Measurements from ENCODE around the gene IMMP2L.

The IMMP2L gene

DNA sequence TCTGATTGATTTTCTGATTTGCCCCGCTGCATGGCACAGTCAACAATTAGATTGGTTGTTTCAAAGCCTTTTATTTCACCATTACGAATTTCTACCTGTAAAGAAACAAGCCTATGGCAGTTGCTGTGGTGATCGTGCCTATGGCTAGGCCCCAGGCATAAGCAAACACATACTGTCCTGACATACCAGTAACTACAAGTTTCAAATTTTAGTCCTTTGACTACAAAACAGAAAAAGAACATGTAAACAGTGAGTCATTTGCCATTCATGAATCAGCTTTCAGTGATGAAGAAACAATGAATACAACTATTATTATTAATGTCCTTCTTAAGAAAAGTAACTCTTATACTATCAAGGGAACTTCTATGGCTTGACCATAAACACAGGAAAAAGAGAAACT, 639.4 kb downstream of the IMMP2L start:
- Histone ChIP-seq H3K27ac (ENCODE audit: low read depth, low read length) (no peak overlapping the region), H3K4me3 (ENCODE audit: low read length) (no peak overlapping the region), H3K9ac (ENCODE audit: low read length) (no peak overlapping the region), H3K27me3 (ENCODE audit: control insufficient read depth, insufficient read depth, low read length) (no peaks in the 10 kb centered on the region), H3K36me3 (ENCODE audit: control insufficient read depth, insufficient read depth, low read length) (no peaks in the 10 kb centered on the region), H3K4me1 (ENCODE audit: control insufficient read depth, insufficient read depth, low read length) (peaks cover 3% of the 10 kb centered on the region)

- no peaks in the 10 kb centered on the region for H3K36me3 ChIP-seq (ENCODE audit: control insufficient read depth, insufficient read depth, low read length)
- no peak overlapping the region for H3K27ac ChIP-seq (ENCODE audit: low read depth, low read length)
- no peaks in the 10 kb centered on the region for H3K27me3 ChIP-seq (ENCODE audit: control insufficient read depth, insufficient read depth, low read length)
- no peak overlapping the region for H3K9ac ChIP-seq (ENCODE audit: low read length)
- H3K4me3 ChIP-seq (ENCODE audit: low read length), result no peak overlapping the region
- H3K4me1 ChIP-seq (ENCODE audit: control insufficient read depth, insufficient read depth, low read length), result peaks cover 3% of the 10 kb centered on the region
Measured at GRCh38 chr7:110921595-110922151, 640.6 kb downstream of the IMMP2L start.

DNA sequence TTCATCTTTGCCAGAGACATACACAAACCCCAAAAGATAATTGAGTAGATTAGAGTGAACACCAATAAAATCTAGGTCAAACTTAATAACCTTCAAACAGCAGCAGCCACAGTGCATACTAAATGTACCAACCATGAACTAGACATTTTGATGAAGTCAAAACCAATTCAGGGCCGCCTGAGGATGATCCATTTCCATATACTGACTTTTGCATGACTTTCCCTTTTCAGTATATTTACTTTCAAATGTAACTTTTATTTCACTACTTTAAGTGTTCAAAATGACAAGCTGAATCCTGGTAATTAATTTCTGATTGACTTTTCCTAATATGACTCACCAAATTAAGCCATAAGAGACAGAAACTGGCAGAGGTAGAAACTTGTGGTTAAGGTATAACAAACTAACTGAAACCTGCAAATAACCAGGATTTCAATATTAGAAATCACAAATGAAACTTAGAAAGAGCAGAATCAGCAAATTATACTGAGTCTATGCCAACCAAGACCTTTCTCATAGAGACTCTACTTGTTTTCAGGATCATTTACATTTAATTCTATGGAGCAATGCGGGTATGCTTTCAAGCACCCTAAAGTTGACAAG, 643.2 kb downstream of the IMMP2L start:
- H3K36me3 ChIP-seq (ENCODE audit: control insufficient read depth, insufficient read depth, low read length), result no peaks in the 10 kb centered on the region
- H3K27me3 ChIP-seq (ENCODE audit: control insufficient read depth, insufficient read depth, low read length), result no peaks in the 10 kb centered on the region
- H3K9ac ChIP-seq (ENCODE audit: low read length), result no peak overlapping the region
- peaks cover 3% of the 10 kb centered on the region for H3K4me1 ChIP-seq (ENCODE audit: control insufficient read depth, insufficient read depth, low read length)
- H3K27ac ChIP-seq (ENCODE audit: low read depth, low read length), result no peak overlapping the region
- H3K4me3 ChIP-seq (ENCODE audit: low read length), result no peak overlapping the region

DNA sequence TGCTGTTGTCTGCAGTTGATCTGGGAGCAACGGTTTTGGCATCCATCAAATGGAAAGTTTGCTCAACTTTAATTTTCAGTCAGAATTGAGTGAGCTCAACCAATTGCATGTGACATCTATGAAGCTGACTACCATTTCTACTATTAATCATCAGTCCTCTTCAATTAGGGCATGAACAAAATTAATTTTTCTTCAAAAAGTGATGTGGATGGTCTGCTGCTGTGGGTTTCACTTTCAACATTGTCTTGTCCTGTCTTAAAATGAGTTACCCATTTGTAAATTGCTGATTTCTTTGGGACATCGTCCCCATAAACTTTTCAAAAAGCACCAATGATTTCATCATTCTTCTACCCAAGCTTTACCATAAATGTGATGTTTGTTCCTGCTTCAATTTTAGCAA, 648.0 kb downstream of the IMMP2L start:
- Histone ChIP-seq H3K36me3 (ENCODE audit: control insufficient read depth, insufficient read depth, low read length) (no peaks in the 10 kb centered on the region), H3K4me1 (ENCODE audit: control insufficient read depth, insufficient read depth, low read length) (no peaks in the 10 kb centered on the region), H3K4me3 (ENCODE audit: low read length) (no peak overlapping the region), H3K27me3 (ENCODE audit: control insufficient read depth, insufficient read depth, low read length) (no peaks in the 10 kb centered on the region), H3K9ac (ENCODE audit: low read length) (no peak overlapping the region), H3K27ac (ENCODE audit: low read depth, low read length) (no peak overlapping the region)

DNA sequence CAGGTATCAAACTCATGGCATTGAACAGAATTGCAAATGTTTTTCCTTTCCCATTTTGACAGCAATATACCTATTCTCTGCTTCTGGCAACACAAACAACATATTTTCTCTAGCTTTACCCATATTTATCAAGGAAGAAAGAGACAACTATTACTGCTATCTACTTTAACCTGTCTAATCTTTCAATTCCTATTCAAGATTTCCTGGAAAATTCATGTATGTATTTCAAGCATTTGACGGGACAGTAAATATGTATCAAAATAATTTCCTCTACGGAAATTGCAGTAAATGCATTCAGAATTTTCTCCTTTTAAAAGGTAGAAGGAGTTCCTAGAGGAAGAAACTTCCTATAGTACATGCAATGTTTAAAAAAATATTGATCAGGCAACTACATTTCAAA, 650.7 kb downstream of the IMMP2L start:
- H3K9ac ChIP-seq (ENCODE audit: low read length), result no peak overlapping the region
- H3K27me3 ChIP-seq (ENCODE audit: control insufficient read depth, insufficient read depth, low read length), result no peaks in the 10 kb centered on the region
- no peaks in the 10 kb centered on the region for H3K4me1 ChIP-seq (ENCODE audit: control insufficient read depth, insufficient read depth, low read length)
- no peak overlapping the region for H3K27ac ChIP-seq (ENCODE audit: low read depth, low read length)
- H3K36me3 ChIP-seq (ENCODE audit: control insufficient read depth, insufficient read depth, low read length), result no peaks in the 10 kb centered on the region
- H3K4me3 ChIP-seq (ENCODE audit: low read length), result no peak overlapping the region

GRCh38 chr7:110909117-110909516, 653.2 kb downstream of the IMMP2L start:
- no peak overlapping the region for H3K9ac ChIP-seq (ENCODE audit: low read length)
- no peaks in the 10 kb centered on the region for H3K4me1 ChIP-seq (ENCODE audit: control insufficient read depth, insufficient read depth, low read length)
- H3K4me3 ChIP-seq (ENCODE audit: low read length), result no peak overlapping the region
- H3K36me3 ChIP-seq (ENCODE audit: control insufficient read depth, insufficient read depth, low read length), result no peaks in the 10 kb centered on the region
- no peak overlapping the region for H3K27ac ChIP-seq (ENCODE audit: low read depth, low read length)
- no peaks in the 10 kb centered on the region for H3K27me3 ChIP-seq (ENCODE audit: control insufficient read depth, insufficient read depth, low read length)

GRCh38 chr7:110905773-110906566, 656.3 kb downstream of the IMMP2L start:
- Histone ChIP-seq H3K36me3 (ENCODE audit: control insufficient read depth, insufficient read depth, low read length) (no peaks in the 10 kb centered on the region), H3K27me3 (ENCODE audit: control insufficient read depth, insufficient read depth, low read length) (no peaks in the 10 kb centered on the region), H3K4me3 (ENCODE audit: low read length) (no peak overlapping the region), H3K4me1 (ENCODE audit: control insufficient read depth, insufficient read depth, low read length) (no peaks in the 10 kb centered on the region), H3K27ac (ENCODE audit: low read depth, low read length) (no peak overlapping the region), H3K9ac (ENCODE audit: low read length) (no peak overlapping the region)

DNA sequence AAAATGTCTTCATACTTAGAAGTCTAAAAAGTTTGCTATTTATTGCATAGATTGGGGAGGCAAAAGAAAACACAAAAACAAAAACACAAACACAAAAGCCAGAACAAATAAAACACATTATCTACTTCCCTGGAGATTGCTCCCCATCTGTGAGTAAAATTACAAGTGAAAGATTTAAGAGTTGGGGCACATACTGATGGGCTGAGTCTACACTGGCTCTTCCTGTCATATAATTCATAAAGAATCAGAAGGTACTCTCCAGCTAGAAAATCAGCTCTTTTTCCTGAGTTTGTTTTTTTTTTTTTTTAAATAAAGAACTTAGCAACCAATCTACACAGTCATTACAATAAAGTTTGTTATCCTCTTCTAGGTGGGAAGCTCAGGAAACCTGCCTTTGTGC, 663.8 kb downstream of the IMMP2L start:
- Histone ChIP-seq H3K36me3 (ENCODE audit: control insufficient read depth, insufficient read depth, low read length) (no peaks in the 10 kb centered on the region), H3K4me3 (ENCODE audit: low read length) (no peak overlapping the region), H3K27me3 (ENCODE audit: control insufficient read depth, insufficient read depth, low read length) (no peaks in the 10 kb centered on the region), H3K27ac (ENCODE audit: low read depth, low read length) (no peak overlapping the region), H3K9ac (ENCODE audit: low read length) (no peak overlapping the region), H3K4me1 (ENCODE audit: control insufficient read depth, insufficient read depth, low read length) (no peaks in the 10 kb centered on the region)

- H3K27ac ChIP-seq (ENCODE audit: low read depth, low read length), result no peak overlapping the region
- no peak overlapping the region for H3K9ac ChIP-seq (ENCODE audit: low read length)
- H3K36me3 ChIP-seq (ENCODE audit: control insufficient read depth, insufficient read depth, low read length), result no peaks in the 10 kb centered on the region
- H3K27me3 ChIP-seq (ENCODE audit: control insufficient read depth, insufficient read depth, low read length), result no peaks in the 10 kb centered on the region
- H3K4me1 ChIP-seq (ENCODE audit: control insufficient read depth, insufficient read depth, low read length), result no peaks in the 10 kb centered on the region
- no peak overlapping the region for H3K4me3 ChIP-seq (ENCODE audit: low read length)
Measured at GRCh38 chr7:110897538-110897937, 664.8 kb downstream of the IMMP2L start.

DNA sequence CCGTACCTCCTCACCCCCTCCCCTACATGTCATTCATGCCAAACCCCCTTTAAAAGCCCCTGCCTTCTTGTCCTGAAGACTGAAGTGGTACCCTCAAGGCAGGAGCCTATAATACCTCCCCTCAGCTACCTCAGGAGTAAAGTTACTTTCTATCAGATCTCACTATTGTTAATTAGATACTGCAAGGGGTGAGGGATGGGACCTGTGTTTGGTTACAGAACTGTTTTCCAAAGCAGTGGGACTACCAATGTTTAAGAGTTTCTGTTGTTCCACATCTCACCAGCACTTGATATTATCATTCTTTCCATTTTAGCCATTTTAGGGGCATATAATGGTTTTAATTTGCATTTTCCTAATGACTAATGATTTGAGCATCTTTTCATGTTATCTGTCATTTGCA, 668.2 kb downstream of the IMMP2L start:
- Histone ChIP-seq H3K27ac (ENCODE audit: low read depth, low read length) (no peak overlapping the region), H3K4me1 (ENCODE audit: control insufficient read depth, insufficient read depth, low read length) (no peaks in the 10 kb centered on the region), H3K27me3 (ENCODE audit: control insufficient read depth, insufficient read depth, low read length) (no peaks in the 10 kb centered on the region), H3K4me3 (ENCODE audit: low read length) (no peak overlapping the region), H3K9ac (ENCODE audit: low read length) (no peak overlapping the region), H3K36me3 (ENCODE audit: control insufficient read depth, insufficient read depth, low read length) (no peaks in the 10 kb centered on the region)

DNA sequence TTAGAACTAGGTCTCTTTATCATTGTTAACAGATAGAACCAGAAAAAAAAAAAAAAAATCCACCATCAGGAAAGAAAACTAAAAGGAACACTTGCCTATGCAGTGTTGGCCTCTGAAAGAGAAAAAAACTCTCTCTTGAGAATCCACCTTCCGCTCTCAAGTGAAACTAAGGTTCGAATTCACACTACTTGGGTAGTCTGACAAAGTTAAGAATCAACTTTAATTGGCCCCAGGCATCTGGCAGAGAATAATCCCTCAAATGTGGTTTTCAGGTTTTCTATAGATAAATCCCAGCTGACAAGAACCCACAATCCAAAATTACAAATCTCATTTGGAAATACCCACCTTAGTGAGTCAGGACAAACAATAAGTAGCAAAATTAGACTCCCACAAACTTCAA, 671.1 kb downstream of the IMMP2L start:
- H3K27me3 ChIP-seq (ENCODE audit: control insufficient read depth, insufficient read depth, low read length), result no peaks in the 10 kb centered on the region
- no peaks in the 10 kb centered on the region for H3K36me3 ChIP-seq (ENCODE audit: control insufficient read depth, insufficient read depth, low read length)
- H3K9ac ChIP-seq (ENCODE audit: low read length), result no peak overlapping the region
- no peak overlapping the region for H3K27ac ChIP-seq (ENCODE audit: low read depth, low read length)
- no peak overlapping the region for H3K4me3 ChIP-seq (ENCODE audit: low read length)
- H3K4me1 ChIP-seq (ENCODE audit: control insufficient read depth, insufficient read depth, low read length), result no peaks in the 10 kb centered on the region

DNA sequence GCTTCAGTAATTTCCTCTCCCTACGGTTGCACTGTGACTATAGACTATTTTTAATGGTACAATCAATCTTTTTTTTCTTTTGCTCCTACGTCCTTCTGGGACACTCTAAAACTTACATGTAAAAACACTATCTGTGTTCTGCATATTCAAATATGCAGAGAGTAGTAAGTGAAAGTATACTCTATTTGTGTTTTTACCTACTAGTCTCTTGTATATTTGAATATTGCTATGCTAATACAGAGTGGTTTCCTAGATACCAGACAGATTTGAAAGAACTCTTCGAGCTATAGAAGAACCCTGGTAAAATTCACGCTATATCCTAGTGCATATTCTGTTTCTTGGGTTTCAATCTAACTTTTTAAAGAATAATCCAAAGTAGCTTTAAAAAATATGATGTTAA, 672.2 kb downstream of the IMMP2L start:
- Histone ChIP-seq H3K27me3 (ENCODE audit: control insufficient read depth, insufficient read depth, low read length) (no peaks in the 10 kb centered on the region), H3K27ac (ENCODE audit: low read depth, low read length) (no peak overlapping the region), H3K4me1 (ENCODE audit: control insufficient read depth, insufficient read depth, low read length) (no peaks in the 10 kb centered on the region), H3K4me3 (ENCODE audit: low read length) (no peak overlapping the region), H3K9ac (ENCODE audit: low read length) (no peak overlapping the region), H3K36me3 (ENCODE audit: control insufficient read depth, insufficient read depth, low read length) (no peaks in the 10 kb centered on the region)

- Histone ChIP-seq H3K36me3 (ENCODE audit: control insufficient read depth, insufficient read depth, low read length) (no peaks in the 10 kb centered on the region), H3K4me1 (ENCODE audit: control insufficient read depth, insufficient read depth, low read length) (no peaks in the 10 kb centered on the region), H3K27ac (ENCODE audit: low read depth, low read length) (no peak overlapping the region), H3K9ac (ENCODE audit: low read length) (no peak overlapping the region), H3K4me3 (ENCODE audit: low read length) (no peak overlapping the region), H3K27me3 (ENCODE audit: control insufficient read depth, insufficient read depth, low read length) (no peaks in the 10 kb centered on the region)
Measured at GRCh38 chr7:110889335-110889734, 673.0 kb downstream of the IMMP2L start.

Measured in rectal smooth muscle tissue (tissue), 1 donor.